ENCODE measurements around the gene AQP7.
A peak's percentile ranks its signal among the peaks of the same experiment; 100 is the strongest.

Gene AQP7

GRCh38 chr9:33446946-33447798 is 44.8 kb upstream of the AQP7 start, which contains the start of gene AQP3:
AQP3 (minus strand) TSS chr9:33447593; CDS start chr9:33447530, 63 bp downstream.
- Histone ChIP-seq H3K9ac (peak within 1 kb of the TSS; percentile 74), H3K27ac (peak within 1 kb of the TSS; percentile 89), H2AFZ (ENCODE audit: low read depth) (peak within 1 kb of the TSS; percentile 88)

GRCh38 chr9:33446240-33446945 is 44.0 kb upstream of the AQP7 start:
- H3K4me1 ChIP-seq (ENCODE audit: low read depth, poor library complexity, severe bottlenecking): peaks cover 35% of the 10 kb centered on the region
- H3K4me2 ChIP-seq: peak overlapping the region; percentile 92
- H3K36me3 ChIP-seq (ENCODE audit: insufficient read depth): no peaks in the 10 kb centered on the region
- peak overlapping the region; percentile 88 for H2AFZ ChIP-seq (ENCODE audit: low read depth)
- peak overlapping the region; percentile 89 for H3K27ac ChIP-seq
- H3K9ac ChIP-seq: peak overlapping the region; percentile 74
- H3K27me3 ChIP-seq (ENCODE audit: insufficient read depth, low read depth): no peaks in the 10 kb centered on the region
- 0 out of 2 replicates have a peak, but pooled peaks cover 3% of the 10 kb centered on the region for H3K79me2 ChIP-seq (ENCODE audit: insufficient read depth, low read depth)
- no peak for TF ChIP-seq CTCF (conservative IDR thresholded peaks at IDR 0.05; ENCODE audit: low read depth, low read length)
- H4K20me1 ChIP-seq (ENCODE audit: insufficient read depth): no peaks in the 10 kb centered on the region
- peak overlapping the region; percentile 43 for H3K4me3 ChIP-seq (IDR thresholded peaks at IDR 0.05; ENCODE audit: insufficient read depth, low read depth, low read length)

More at GRCh38 chr9:33446946-33447798, 44.8 kb upstream of the AQP7 start, which contains the start of gene AQP3:
- H3K4me3 ChIP-seq (IDR thresholded peaks at IDR 0.05; ENCODE audit: insufficient read depth, low read depth, low read length): peak within 1 kb of the TSS; percentile 43
- TF ChIP-seq CTCF (conservative IDR thresholded peaks at IDR 0.05; ENCODE audit: low read depth, low read length): peak; percentile 34; the same call in 1 of the 2 replicates
- peak within 1 kb of the TSS; percentile 92 for H3K4me2 ChIP-seq
- no peaks in the 10 kb centered on the region for H3K36me3 ChIP-seq (ENCODE audit: insufficient read depth)
- peaks cover 35% of the 10 kb centered on the region for H3K4me1 ChIP-seq (ENCODE audit: low read depth, poor library complexity, severe bottlenecking)
- no peaks in the 10 kb centered on the region for H3K27me3 ChIP-seq (ENCODE audit: insufficient read depth, low read depth)
- no peaks in the 10 kb centered on the region for H4K20me1 ChIP-seq (ENCODE audit: insufficient read depth)
- 0 out of 2 replicates have a peak, but pooled peaks cover 3% of the 10 kb centered on the region for H3K79me2 ChIP-seq (ENCODE audit: insufficient read depth, low read depth)

GRCh38 chr9:33445389-33446239 is 43.2 kb upstream of the AQP7 start:
- 0 out of 2 replicates have a peak, but pooled peaks cover 3% of the 10 kb centered on the region for H3K79me2 ChIP-seq (ENCODE audit: insufficient read depth, low read depth)
- no peaks in the 10 kb centered on the region for H4K20me1 ChIP-seq (ENCODE audit: insufficient read depth)
- peaks cover 35% of the 10 kb centered on the region for H3K4me1 ChIP-seq (ENCODE audit: low read depth, poor library complexity, severe bottlenecking)
- no peak overlapping the region for H3K4me3 ChIP-seq (IDR thresholded peaks at IDR 0.05; ENCODE audit: insufficient read depth, low read depth, low read length)
- peak overlapping the region; percentile 89 for H3K27ac ChIP-seq
- H3K36me3 ChIP-seq (ENCODE audit: insufficient read depth): no peaks in the 10 kb centered on the region
- H3K27me3 ChIP-seq (ENCODE audit: insufficient read depth, low read depth): no peaks in the 10 kb centered on the region
- H3K9ac ChIP-seq: peak overlapping the region; percentile 74; the same call in 1 of the 2 replicates
- H2AFZ ChIP-seq (ENCODE audit: low read depth): no peak overlapping the region
- peak overlapping the region; percentile 92 for H3K4me2 ChIP-seq
- TF ChIP-seq CTCF (conservative IDR thresholded peaks at IDR 0.05; ENCODE audit: low read depth, low read length): no peak
